GM18951 (cell line): ENCODE results near the gene PRRX1.

Source experiments
- POLR2A ChIP-seq: IDR thresholded peaks from 4 replicates; pipeline ENCODE4 v1.6.1; 2011; ENCODE audit warnings: mild to moderate bottlenecking; ENCODE audit not compliant: insufficient read length, insufficient read depth; ENCODE audit errors: extremely low read depth
- in situ Hi-C: fragments of 300-500 bp; cut with MboI; formaldehyde crosslinking; loops from one replicate; pipeline ENCODE4 v1.12.0; 2022; ENCODE audit warnings: low sequenced_read_pairs, mixed read lengths, inconsistent platforms; ENCODE audit not compliant: unreplicated experiment

The PRRX1 gene

GRCh38 chr1:170765279-170765678, 101.3 kb downstream of the PRRX1 start:
- TF ChIP-seq POLR2A, result no peak
- in situ Hi-C loops, result no loop called here

GRCh38 chr1:170765712-170766330, 101.9 kb downstream of the PRRX1 start:
- in situ Hi-C loops, result no loop called here
- no peak for TF ChIP-seq POLR2A

GRCh38 chr1:170768929-170769328, 105.0 kb downstream of the PRRX1 start:
- in situ Hi-C loops, result no loop called here
- TF ChIP-seq POLR2A, result no peak

DNA sequence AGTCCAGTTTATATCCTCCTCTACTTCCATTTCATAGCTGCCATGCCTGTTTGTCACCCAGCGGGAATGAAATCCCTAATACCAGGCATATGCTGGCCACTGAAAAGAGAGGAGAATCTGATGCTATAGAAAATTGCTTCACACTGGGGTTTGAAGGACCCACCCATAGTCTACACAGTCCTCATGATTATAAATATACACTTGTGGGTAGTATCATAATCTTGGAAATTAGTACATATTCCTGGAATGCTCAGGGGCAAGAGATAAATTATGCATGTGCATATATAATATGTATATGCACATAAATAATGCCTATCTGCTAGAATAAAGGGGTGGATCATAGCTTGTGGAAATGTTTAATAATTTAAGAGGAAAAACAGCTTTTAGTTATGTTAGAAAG, 105.8 kb downstream of the PRRX1 start:
- in situ Hi-C loops, result no loop called here

GRCh38 chr1:170770254-170770653, 106.3 kb downstream of the PRRX1 start:
- in situ Hi-C loops, result no loop called here
- no peak for TF ChIP-seq POLR2A

More for the DNA sequence above, 105.8 kb downstream of the PRRX1 start:
- TF ChIP-seq POLR2A, result no peak

GRCh38 chr1:170776252-170776651, 112.3 kb downstream of the PRRX1 start:
- TF ChIP-seq POLR2A, result no peak
- in situ Hi-C loops, result no loop called here

DNA sequence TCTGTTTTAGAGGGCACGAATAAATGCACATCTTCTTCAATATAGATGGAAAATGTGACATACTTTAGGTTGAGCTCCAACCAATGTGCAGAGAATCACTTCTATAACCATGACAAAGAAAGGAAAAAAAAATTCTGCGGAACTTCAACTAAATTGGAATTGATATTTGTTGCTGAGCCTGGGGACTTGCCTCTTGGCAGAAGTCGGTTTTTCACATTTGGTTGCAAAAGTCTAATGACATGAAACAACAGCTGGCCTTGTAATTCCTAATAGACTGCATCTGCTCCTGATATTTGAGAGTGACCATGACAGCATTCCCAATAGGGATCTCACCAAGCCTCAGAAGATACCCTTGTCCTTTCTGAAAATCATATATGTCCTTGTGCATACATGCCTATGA, 112.8 kb downstream of the PRRX1 start:
- no peak for TF ChIP-seq POLR2A
- in situ Hi-C loops, result no loop called here
